ENCODE measurements around the gene NACA2.

DNA sequence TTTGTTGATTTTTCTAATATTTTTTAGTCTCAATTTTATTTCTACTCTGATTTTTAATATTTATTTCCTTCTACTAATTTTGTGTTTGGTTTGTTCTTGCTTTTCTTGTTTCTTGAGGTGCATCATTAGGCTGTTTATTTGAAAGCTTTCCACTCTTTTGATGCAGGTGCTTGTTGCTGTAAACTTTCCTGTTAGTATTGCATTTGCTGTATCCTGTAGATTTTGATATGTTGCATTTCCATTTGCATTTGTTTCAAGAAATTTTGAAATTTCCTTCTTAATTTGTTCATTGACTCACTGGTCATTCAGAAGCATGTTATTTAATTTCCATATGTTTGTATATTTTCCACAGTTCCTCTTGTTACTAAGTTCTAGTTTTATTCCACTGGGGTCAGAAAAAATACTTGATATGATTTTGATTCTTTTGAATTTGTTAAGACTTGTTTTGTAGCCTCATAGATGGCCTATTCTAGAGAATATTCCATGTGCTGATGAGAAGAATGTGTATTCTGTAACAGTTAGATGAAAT, 43.1 kb upstream of the NACA2 start:
- TF ChIP-seq ESRRA (IDR thresholded peaks at IDR 0.05; ENCODE audit: borderline replicate concordance, low read length) (no peak), MAFK (IDR thresholded peaks at IDR 0.05; ENCODE audit: partially characterized antibody) (no peak), MAX (IDR thresholded peaks at IDR 0.05) (no peak), CHD2 (IDR thresholded peaks at IDR 0.05; ENCODE audit: low read length, partially characterized antibody) (no peak), FOSL2 (IDR thresholded peaks at IDR 0.05) (no peak), FOSL2 (CRISPR knock-in tag; IDR thresholded peaks at IDR 0.05) (no peak), POLR2A (IDR thresholded peaks at IDR 0.05; ENCODE audit: low read length) (no peak)
- TF ChIP-seq, protein P1, sequence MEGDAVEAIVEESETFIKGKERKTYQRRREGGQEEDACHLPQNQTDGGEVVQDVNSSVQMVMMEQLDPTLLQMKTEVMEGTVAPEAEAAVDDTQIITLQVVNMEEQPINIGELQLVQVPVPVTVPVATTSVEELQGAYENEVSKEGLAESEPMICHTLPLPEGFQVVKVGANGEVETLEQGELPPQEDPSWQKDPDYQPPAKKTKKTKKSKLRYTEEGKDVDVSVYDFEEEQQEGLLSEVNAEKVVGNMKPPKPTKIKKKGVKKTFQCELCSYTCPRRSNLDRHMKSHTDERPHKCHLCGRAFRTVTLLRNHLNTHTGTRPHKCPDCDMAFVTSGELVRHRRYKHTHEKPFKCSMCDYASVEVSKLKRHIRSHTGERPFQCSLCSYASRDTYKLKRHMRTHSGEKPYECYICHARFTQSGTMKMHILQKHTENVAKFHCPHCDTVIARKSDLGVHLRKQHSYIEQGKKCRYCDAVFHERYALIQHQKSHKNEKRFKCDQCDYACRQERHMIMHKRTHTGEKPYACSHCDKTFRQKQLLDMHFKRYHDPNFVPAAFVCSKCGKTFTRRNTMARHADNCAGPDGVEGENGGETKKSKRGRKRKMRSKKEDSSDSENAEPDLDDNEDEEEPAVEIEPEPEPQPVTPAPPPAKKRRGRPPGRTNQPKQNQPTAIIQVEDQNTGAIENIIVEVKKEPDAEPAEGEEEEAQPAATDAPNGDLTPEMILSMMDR (IDR thresholded peaks at IDR 0.05) = no peak
- TF ChIP-seq, protein P2, sequence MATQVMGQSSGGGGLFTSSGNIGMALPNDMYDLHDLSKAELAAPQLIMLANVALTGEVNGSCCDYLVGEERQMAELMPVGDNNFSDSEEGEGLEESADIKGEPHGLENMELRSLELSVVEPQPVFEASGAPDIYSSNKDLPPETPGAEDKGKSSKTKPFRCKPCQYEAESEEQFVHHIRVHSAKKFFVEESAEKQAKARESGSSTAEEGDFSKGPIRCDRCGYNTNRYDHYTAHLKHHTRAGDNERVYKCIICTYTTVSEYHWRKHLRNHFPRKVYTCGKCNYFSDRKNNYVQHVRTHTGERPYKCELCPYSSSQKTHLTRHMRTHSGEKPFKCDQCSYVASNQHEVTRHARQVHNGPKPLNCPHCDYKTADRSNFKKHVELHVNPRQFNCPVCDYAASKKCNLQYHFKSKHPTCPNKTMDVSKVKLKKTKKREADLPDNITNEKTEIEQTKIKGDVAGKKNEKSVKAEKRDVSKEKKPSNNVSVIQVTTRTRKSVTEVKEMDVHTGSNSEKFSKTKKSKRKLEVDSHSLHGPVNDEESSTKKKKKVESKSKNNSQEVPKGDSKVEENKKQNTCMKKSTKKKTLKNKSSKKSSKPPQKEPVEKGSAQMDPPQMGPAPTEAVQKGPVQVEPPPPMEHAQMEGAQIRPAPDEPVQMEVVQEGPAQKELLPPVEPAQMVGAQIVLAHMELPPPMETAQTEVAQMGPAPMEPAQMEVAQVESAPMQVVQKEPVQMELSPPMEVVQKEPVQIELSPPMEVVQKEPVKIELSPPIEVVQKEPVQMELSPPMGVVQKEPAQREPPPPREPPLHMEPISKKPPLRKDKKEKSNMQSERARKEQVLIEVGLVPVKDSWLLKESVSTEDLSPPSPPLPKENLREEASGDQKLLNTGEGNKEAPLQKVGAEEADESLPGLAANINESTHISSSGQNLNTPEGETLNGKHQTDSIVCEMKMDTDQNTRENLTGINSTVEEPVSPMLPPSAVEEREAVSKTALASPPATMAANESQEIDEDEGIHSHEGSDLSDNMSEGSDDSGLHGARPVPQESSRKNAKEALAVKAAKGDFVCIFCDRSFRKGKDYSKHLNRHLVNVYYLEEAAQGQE (IDR thresholded peaks at IDR 0.05) = no peak
- TF ChIP-seq, protein P3, sequence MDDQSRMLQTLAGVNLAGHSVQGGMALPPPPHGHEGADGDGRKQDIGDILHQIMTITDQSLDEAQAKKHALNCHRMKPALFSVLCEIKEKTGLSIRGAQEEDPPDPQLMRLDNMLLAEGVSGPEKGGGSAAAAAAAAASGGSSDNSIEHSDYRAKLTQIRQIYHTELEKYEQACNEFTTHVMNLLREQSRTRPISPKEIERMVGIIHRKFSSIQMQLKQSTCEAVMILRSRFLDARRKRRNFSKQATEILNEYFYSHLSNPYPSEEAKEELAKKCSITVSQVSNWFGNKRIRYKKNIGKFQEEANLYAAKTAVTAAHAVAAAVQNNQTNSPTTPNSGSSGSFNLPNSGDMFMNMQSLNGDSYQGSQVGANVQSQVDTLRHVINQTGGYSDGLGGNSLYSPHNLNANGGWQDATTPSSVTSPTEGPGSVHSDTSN (IDR thresholded peaks at IDR 0.05) = no peak
- TF ChIP-seq, protein P4, sequence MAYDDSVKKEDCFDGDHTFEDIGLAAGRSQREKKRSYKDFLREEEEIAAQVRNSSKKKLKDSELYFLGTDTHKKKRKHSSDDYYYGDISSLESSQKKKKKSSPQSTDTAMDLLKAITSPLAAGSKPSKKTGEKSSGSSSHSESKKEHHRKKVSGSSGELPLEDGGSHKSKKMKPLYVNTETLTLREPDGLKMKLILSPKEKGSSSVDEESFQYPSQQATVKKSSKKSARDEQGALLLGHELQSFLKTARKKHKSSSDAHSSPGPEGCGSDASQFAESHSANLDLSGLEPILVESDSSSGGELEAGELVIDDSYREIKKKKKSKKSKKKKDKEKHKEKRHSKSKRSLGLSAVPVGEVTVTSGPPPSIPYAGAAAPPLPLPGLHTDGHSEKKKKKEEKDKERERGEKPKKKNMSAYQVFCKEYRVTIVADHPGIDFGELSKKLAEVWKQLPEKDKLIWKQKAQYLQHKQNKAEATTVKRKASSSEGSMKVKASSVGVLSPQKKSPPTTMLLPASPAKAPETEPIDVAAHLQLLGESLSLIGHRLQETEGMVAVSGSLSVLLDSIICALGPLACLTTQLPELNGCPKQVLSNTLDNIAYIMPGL (CRISPR knock-in tag; IDR thresholded peaks at IDR 0.05; ENCODE audit: borderline replicate concordance) = no peak
